Adrenal gland (tissue), 12 donors: Measurements from ENCODE around the gene TBC1D16. TPM values are rescaled to one million over a fixed set of nuclear protein-coding genes. Genes with fewer than 3 reads are reported as not detected.

ENCODE experiments used
- DNase-seq, 7 donors: peaks; one replicate each; pipeline ENCODE4 v3.0.0-alpha.2; 2019 to 2020
- H3K27ac ChIP-seq, 5 donors: fragments of 200-600 bp; sonication (generic) in 4 of 5; 1 replicate in 3 of 5; 2 replicates in 2 of 5; pipeline versions ENCODE4 v1.5.1 to v1.8.0; 2016 to 2020; ENCODE audit warnings: mild to moderate bottlenecking in 1 of 5
- H3K27me3 ChIP-seq: fragments of 200-600 bp; 2 replicates; pipeline ENCODE4 v1.8.0; 2021
- H3K36me3 ChIP-seq, 2 donors: fragments of 200-600 bp; replicated peaks in 1 of 2; 1 replicate in 1 of 2; 2 replicates in 1 of 2; pipeline versions ENCODE4 v1.5.1 to v1.8.0; 2018 to 2022
- H3K4me1 ChIP-seq, 2 donors: fragments of 200-600 bp; replicated peaks in 1 of 2; 1 replicate in 1 of 2; 2 replicates in 1 of 2; pipeline versions ENCODE4 v1.5.1 to v1.8.0; 2018 to 2021
- H3K4me3 ChIP-seq, 4 donors: fragments of 200-600 bp; sonication (generic) in 3 of 4; one replicate each; pipeline ENCODE4 v1.5.1; 2016 to 2018
- H3K9me3 ChIP-seq, 3 donors: fragments of 200-600 bp; sonication (generic) in 1 of 3; replicated peaks in 1 of 3; 1 replicate in 2 of 3; 2 replicates in 1 of 3; pipeline versions ENCODE4 v1.5.1 to v1.8.0; 2016 to 2021
- POLR2A ChIP-seq, 2 donors: fragments of 450-650 bp; IDR thresholded peaks; one replicate each; pipeline ENCODE4 v1.6.1; 2017; ENCODE audit warnings: antibody characterized with exemption in 2 of 2, mild to moderate bottlenecking in 2 of 2, moderate library complexity in 1 of 2
- WGBS, 4 donors: extraction: QIAGEN DNeasy Blood & Tissue Kit in 2 of 4; methylation state at CpG; one replicate each; pipeline versions ENCODE4 v1.1.5 to v1.1.7; 2013 to 2017; 5-methylcytosine and 5-hydroxymethylcytosine counted together
- intact Hi-C, 2 donors: fragments of 100-400 bp; cut with DNase I; formaldehyde crosslinking; loops; one replicate each; pipeline versions ENCODE4 v1.14.1 to v1.15.0; 2022 to 2023
- polyA plus RNA-seq, 3 donors: library from polyadenylated mRNA; stranded (reverse); fragments of 200-250 nt in 2 of 3; fragments of 350-450 nt in 1 of 3; fragmentation: Illumina TruSeq in 1 of 3; extraction: RNeasy Lipid Tissue Mini Kit (QIAGEN cat#74804) in 1 of 3; gene quantifications; one replicate each; pipeline ENCODE4 v1.2.3, GENCODE V29; 2013 to 2014
- total RNA-seq, 9 donors: library from RNA; depleted of rRNA in 4 of 9; stranded (reverse); fragments of >200 nt in 4 of 9; fragments of 120-200 nt in 1 of 9; fragmentation: NEBNext Ultra II Directional in 1 of 9; extraction: Animal tissue kit (Norgen Biotek cat#: 25700) in 1 of 9; gene quantifications; one replicate each; pipeline versions ENCODE4 v1.1.0 to v1.2.4, GENCODE V29; 2013 to 2023
- TF ChIP-seq, protein P1 (sequence below), 6 experiments: fragments of 450-650 bp in 4 of 6; fragments of 200-600 bp in 2 of 6; sonication (generic) in 1 of 6; IDR thresholded peaks; 1 replicate in 5 of 6; 2 replicates in 1 of 6; pipeline versions ENCODE4 v1.5.1 to v1.8.0; 2016 to 2021; ENCODE audit warnings: antibody characterized with exemption in 6 of 6, mild to moderate bottlenecking in 2 of 6, moderate library complexity in 1 of 6
- donor health status: healthy with polysubstance abuse.
- donor health status: Bipolar disorder and iron deficiency.
- donor health status: DM: yes; HTN: yes; CAD: no.
- donor health status: DM: no; HTN: no; CAD: no.
- donor health status: DM: no; HTN: no; CAD: no.
- donor health status: DM: yes; HTN: yes; CAD: no.

The TBC1D16 gene
- total and polyA plus RNA-seq, 12 donors, result 4.2 to 62.5 (median 29.5) TPM

DNA sequence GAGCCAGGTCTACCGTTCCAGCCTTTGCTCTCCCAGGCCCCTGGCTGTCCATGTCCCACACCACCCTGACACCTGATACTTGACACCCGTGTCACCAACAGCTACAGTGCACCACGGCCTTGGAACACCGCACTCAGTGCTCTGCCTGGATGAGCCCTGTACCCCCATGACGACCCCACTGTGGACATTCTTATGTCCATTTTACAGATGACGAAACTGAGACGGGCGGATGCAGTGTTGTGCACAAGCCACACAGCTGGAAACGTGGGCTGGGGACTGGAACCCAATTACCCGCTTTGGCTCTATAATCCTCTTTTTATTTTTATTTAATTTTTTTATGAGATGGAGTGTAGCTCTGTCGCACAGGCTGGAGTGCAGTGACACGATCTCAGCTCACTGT, 112.9 kb downstream of the TBC1D16 start:
- H3K9me3 ChIP-seq, result no peaks in the 10 kb centered on the region
- DNase-seq, result no peak
- 72 to 89% (median 77%) methylated on average over 11 to 12 of the region's 12 CpGs for WGBS, 4 donors
- H3K4me1 ChIP-seq, result peaks cover 8 to 18% of the 10 kb centered on the region in 2 donors
- no peaks in the 10 kb centered on the region for H3K36me3 ChIP-seq
- no peak overlapping the region for H3K27ac ChIP-seq
- intact Hi-C loops, result loop anchor here in 1 of 2 donors (5.0 kb wide), 1 partner anchor 75 kb away; no protein-coding TSS in a partner anchor
- TF ChIP-seq, protein P1, sequence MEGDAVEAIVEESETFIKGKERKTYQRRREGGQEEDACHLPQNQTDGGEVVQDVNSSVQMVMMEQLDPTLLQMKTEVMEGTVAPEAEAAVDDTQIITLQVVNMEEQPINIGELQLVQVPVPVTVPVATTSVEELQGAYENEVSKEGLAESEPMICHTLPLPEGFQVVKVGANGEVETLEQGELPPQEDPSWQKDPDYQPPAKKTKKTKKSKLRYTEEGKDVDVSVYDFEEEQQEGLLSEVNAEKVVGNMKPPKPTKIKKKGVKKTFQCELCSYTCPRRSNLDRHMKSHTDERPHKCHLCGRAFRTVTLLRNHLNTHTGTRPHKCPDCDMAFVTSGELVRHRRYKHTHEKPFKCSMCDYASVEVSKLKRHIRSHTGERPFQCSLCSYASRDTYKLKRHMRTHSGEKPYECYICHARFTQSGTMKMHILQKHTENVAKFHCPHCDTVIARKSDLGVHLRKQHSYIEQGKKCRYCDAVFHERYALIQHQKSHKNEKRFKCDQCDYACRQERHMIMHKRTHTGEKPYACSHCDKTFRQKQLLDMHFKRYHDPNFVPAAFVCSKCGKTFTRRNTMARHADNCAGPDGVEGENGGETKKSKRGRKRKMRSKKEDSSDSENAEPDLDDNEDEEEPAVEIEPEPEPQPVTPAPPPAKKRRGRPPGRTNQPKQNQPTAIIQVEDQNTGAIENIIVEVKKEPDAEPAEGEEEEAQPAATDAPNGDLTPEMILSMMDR (IDR thresholded peaks at IDR 0.05), result no peak
- TF ChIP-seq POLR2A (IDR thresholded peaks at IDR 0.05), result no peak
- peaks cover 6% of the 10 kb centered on the region for H3K27me3 ChIP-seq
- no peak overlapping the region for H3K4me3 ChIP-seq

DNA sequence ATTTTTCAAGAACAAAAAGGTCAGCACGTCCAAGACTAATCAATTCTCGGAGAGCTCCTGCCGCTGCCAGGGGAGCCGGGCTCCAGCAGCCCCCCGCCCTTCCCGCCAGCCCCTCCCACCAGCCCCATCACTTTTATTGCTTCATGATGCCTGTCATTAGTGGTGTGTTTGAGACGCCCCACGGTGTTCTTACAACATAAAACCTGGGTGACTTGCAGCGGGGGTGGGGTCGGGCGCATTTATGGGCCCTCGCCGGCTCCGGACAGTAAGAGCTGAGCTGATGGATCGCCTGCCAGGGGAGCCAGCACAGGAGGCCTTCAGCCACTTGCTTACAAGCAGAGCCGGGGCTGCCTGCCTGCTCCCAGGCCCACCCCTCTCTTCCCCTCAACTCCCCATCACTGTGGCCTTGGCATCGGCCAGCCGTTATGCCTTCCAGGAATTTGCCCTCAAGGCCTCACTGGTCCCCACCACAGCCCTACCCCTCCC, 113.5 kb downstream of the TBC1D16 start:
- TF ChIP-seq, protein P1 (IDR thresholded peaks at IDR 0.05), result no peak
- TF ChIP-seq POLR2A (IDR thresholded peaks at IDR 0.05), result no peak
- no peaks in the 10 kb centered on the region for H3K36me3 ChIP-seq
- peaks cover 8 to 18% of the 10 kb centered on the region in 2 donors for H3K4me1 ChIP-seq
- 10 to 24% (median 16%) methylated on average over 14 to 18 of the region's 18 CpGs for WGBS, 4 donors
- no peak overlapping the region for H3K4me3 ChIP-seq
- DNase-seq, result no peak
- intact Hi-C loops, result loop anchor here in 1 of 2 donors (5.0 kb wide), 1 partner anchor 75 kb away; no protein-coding TSS in a partner anchor
- H3K9me3 ChIP-seq, result no peaks in the 10 kb centered on the region
- H3K27ac ChIP-seq, result no peak overlapping the region
- peaks cover 6% of the 10 kb centered on the region for H3K27me3 ChIP-seq

DNA sequence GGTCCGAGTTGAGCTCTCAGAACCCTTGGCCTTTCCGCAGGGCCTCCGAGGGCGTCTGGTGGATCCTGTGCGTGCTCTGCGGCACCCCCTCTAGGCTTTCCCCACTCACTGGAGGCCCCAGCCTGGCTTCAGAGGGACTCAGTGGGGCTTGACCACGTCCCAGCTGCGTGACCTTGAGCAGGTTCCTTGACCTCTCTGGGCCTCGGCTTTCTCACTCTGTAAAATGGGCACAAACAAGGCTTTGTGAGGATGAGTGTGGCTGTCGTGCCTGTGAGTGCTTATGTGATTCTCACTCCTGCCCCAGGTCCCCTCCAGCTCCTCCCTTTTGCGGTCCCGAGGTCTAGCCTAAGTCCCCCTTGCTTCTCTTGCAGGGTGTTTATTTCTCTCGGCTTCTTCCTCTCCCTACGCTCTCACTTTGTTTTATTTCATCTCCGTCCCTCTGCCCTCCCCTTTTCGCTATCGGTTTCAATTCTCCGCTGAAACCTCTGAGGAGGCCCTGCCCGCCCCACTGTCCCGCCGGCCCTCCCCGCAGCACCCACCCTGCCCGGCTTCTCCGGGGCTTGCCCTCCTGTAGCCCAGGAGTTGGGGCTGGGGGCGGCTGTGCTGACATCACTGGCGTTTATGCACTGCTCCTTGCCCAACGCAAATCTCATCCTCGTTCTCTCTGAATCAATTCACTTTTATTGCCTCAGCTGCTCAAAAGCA, 114.1 kb downstream of the TBC1D16 start:
- 52 to 58% (median 53%) methylated on average over 22 to 28 of the region's 28 CpGs for WGBS, 4 donors
- Histone ChIP-seq H3K4me1 (peaks cover 8 to 18% of the 10 kb centered on the region in 2 donors), H3K27ac (no peak overlapping the region), H3K27me3 (peaks cover 6% of the 10 kb centered on the region), H3K36me3 (no peaks in the 10 kb centered on the region), H3K4me3 (no peak overlapping the region), H3K9me3 (no peaks in the 10 kb centered on the region)
- TF ChIP-seq, protein P1 (IDR thresholded peaks at IDR 0.05), result no peak
- no peak for TF ChIP-seq POLR2A (IDR thresholded peaks at IDR 0.05)
- intact Hi-C loops, result loop anchor here in 1 of 2 donors (5.0 kb wide), 1 partner anchor 74 kb away; no protein-coding TSS in a partner anchor
- no peak for DNase-seq

DNA sequence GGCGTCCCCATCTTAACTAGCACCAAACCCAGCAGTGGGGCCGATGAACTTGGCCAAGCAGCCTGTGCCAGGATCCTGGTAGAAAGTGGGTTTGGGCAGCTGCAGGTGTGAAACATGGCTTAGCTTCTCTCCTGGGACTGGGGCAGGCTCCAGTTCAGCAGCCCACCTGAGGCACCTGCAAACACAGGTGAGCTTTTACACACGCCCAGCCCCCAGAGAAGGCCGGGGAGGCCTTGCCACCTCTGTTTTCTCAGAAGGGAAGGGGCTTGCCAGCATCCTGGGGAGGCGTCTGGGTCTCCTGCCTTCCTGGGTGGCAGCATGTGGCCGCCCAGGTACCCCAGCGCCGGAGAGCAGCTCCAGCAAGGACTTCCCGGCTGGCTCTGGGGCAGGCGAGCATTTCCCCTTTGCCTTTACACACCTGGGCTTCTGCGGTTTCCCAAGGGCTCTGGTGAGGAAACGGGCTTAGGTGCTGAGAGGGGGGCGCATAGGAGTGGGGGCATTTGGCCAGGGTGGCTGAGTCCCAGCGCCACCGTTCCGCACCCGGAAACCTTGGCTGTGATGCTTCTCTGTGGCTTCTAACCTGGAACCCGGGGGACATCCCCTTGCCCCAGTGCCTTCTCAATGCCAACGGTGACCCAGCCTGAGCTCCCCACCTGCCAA, 114.8 kb downstream of the TBC1D16 start:
- Histone ChIP-seq H3K36me3 (no peaks in the 10 kb centered on the region), H3K4me1 (peaks cover 4 to 18% of the 10 kb centered on the region in 2 donors), H3K9me3 (no peaks in the 10 kb centered on the region), H3K4me3 (no peak overlapping the region), H3K27ac (no peak overlapping the region), H3K27me3 (peaks cover 6% of the 10 kb centered on the region)
- no peak for DNase-seq
- TF ChIP-seq, protein P1 (IDR thresholded peaks at IDR 0.05), result no peak
- no peak for TF ChIP-seq POLR2A (IDR thresholded peaks at IDR 0.05)
- intact Hi-C loops, result loop anchor here in 1 of 2 donors (5.0 kb wide), 1 partner anchor 74 kb away; no protein-coding TSS in a partner anchor
- 62 to 91% (median 78%) methylated on average over 9 to 19 of the region's 19 CpGs for WGBS, 4 donors
